NCI-H1092 (cell line): ENCODE measurements around the gene PPIE.
"Not testable (repeated sequence)": the region's sequence is repeated elsewhere in the genome, so short reads cannot be mapped to it uniquely, and the experiment has no call there.

Source experiments
- DNase-seq: peaks from one replicate; lab custom pipeline; 2025; lab: John Stamatoyannopoulos, UW

PPIE gene

DNA sequence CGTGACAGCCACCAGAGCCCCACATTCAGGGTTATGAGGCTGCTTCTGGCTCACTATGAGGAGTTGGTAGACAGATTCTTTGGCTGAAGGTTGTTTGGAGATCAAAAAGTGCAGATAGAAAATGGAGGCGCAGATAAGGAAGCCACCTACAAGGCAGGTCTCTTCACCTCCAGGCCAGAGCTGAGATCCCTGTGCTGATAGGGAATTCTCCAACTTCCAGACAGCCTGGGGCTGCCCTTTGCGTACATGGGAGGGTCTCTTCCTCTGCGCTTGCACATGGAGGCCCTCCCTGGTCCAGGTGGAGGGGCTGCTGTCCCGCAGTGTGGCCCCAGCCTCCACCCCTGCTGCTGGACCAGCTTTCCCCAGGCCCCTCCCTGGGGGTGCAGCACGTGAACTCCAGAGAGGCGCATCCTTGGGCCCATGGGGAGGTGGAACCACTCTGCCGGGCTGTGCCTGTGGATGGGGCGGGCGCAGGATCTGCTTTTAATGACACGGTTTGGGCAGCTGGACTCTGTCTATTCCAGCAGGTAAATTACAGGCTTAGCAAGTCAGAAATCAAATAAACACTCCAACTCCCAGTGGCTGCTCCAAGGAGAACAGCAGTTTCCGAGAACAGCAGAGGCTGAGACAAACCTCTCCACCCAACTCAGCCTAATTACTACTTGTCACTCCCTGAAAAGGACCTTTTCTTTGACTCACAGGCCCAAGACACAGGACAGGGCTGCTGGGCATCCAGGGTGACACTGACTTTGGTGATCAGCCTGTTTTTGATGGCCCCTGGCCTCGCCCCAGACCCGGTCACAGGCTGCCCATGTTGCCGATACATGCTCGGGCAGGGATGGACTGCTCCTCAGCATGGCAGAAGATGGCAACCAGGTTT lies 20.1 kb downstream of the PPIE start:
- DNase-seq = no peak

DNA sequence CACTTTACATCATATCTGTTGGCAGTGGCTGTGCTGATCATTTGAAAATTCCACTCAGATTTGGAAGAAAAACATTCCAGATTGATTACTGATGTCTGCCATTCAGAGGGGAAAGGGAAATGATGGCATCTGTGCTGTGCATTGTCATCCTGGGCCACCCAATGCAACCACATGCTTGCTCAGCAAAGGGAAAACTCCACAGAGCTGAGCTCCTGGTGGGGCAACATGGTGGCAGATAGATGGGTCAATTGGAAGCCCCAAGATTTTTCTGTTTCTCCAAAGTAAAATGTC lies 20.7 kb downstream of the PPIE start:
- no peak for DNase-seq

DNA sequence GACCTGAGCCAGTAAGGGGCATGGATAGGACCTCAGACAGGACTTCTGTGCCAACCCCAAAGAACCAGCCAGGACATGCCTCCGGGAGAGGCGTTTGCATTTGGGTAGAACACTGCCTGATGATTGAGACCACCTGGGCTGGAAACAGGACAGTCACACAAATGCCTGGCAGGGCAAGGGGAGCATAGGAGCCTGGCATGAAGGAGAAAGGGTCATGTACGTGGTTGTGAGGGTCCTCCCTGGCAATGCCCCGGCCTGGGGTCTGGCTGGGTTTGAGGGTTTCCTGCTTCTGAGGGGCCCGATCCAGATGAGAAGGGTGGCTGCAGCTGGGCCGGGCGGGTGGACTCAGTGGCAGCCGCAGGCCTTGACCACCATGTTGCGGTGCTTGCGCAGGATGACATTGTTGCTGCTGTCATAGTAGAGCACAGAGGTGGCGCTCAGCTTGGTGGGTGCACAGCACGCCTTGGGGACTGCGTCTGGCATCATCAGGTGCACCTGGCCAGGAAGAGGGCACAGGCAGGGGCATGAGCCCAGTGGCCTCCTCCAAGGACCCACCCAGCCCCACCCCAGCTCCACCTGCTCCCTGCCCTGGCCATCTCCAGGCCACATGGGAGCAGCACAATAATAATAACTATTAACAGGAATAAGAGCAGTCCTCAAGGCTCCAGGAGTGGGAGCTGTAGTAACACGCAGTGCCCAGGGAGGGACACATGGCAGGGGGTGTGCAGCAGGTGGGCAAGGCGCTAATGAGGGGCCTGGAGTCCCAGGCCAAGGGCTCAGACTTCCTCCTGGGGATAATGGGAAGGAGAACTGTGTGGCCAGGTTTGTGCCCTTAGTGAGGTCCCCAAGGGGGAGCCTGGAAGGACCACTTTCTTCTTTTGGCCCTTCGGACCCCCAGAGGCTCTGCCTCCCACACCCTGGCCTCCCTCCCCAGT lies 21.7 kb downstream of the PPIE start:
- DNase-seq = no peak

- no peak for DNase-seq
Observed at GRCh38 chr1:39761016-39761415, 22.3 kb downstream of the PPIE start.

DNA sequence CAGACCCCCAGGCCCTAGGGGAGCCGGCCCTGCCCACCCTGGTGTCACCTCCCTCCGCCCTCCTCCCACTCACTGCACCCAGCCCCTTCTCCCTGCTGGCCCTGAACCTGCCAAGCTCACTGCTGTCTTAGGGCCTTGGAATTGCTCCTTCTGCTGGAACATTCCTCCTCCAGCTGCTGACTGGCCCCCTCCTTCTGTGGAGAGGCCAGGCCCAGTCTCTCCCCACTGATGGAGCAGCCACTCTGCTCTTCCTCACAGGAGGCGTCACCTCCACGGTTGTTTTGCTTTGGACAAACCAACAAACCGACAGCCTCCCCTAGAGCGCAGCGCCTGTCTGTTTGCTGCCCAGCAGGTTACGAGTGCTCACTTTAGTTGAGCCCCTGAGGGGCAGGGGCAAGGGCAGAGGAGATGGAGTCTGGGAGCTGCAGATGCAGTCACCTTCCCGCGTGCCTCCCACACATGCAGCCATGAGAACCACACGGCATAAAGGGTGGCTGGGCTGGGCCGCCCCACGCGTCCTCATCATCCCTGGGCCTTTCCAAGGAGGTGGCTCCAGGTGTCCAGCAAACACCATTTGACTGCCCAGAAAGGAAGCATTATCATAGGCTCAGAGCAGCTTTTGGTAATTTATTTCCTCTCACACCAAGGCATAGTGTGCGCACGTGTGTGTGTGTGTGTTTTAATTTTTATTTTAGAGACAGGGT lies 23.0 kb downstream of the PPIE start:
- no peak for DNase-seq

DNA sequence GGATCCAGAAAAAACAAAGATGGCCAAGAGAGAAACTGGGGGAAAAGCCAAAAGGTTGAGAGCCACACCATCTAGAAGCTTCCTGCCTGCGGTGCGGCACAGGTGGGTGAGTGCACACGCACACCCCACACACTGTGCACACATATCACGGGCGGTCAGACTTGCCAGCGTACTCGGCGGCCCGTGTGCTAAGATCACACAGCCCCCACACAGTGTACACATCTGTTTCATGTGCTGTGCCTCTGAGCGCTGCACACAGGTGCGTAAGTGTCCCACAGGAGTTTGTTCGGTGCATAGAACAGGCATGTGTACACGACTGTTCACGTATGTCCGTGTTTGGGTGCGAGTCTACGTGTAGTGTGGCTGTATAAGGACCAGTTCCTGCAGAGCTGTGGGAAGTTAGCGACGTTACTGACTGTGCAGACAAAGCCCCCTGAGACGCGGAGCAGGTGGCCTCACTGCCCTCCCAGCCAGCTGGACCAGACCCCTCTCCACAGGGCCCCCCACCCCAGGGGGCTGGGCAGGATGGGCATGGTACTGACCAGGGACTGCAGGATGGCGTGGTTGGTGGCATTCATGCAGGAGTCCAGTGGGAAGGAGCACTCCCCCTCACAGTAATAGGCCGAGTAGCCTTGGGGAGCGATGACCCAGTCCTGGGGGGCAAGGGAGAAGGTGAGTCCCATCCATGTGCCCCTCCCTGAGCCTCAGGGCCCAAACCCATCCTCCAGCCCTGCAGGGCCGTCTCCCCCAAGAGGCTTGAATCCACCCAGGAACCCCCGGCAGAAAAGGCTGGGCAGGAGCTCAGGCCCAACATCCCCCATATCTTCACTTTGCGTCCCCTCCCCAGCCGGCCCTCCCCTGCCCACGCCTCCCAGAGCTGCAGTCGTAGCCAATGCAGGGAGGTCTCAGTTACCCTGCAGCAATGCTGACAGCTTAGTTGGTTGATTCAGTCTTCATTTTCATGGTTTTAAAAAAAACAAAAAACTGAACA lies 24.2 kb downstream of the PPIE start:
- no peak for DNase-seq

GRCh38 chr1:39763619-39764374 lies 25.1 kb downstream of the PPIE start:
- DNase-seq = not testable (repeated sequence)

DNA sequence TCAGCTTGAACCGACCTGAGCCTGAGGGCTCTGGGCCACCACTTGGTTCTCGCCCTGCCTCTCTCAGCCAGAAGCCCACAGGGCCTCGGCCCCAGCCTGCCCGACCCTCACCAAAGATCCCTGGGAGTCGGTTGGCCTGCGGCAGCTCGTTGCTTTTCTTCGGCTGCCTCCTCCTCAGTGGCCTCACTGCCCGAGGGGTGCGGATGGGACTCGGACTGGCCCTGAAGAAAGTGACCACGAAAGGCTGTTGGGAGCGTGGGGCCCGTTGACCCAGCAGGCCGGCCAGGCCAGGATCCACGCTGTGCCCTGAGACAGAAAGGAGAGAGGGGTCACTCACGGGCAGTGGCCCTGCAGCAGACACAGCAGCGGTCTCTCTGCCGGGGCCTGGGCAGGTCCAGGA lies 25.8 kb downstream of the PPIE start:
- not testable (repeated sequence) for DNase-seq

DNA sequence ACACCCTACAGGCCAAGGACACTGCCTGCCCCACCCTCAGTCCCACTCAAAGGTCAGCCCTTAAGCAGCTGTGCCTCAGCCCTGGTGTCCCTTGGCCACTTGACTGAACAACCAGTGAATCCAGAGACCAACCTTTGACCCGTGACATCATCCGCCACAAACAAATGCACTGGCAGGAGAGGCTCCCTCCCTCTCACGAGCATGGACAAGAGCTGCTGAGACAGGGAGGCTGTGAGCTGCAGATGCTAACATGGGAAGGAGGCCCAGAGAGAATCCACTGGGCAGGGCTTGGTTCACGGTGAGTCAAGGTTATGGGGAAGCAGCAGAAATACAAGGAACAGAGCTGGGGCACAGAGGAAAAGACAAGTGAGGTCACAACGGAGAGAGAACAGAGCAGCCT lies 27.8 kb downstream of the PPIE start:
- DNase-seq = not testable (repeated sequence)

DNA sequence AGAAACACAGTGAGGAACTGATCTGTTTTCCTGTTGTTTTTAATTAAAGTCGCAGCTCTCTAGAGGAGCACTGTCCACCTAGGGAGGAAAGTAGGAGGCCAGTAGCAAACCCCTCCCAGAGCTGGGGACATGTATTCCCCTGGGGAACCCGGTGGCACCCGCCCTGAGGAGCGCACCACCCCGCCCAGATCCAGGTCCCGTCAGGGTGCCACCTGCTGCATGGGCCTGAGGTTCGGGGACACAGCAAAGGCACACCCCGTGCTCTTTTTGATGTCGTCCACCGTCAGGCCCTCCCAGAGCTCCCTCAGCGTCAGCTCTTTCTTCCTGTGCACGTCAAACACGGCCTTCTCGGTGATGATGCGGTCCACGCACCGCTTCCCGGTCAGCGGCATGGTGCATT lies 30.8 kb downstream of the PPIE start:
- DNase-seq = not testable (repeated sequence)

GRCh38 chr1:39770100-39771021 lies 31.7 kb downstream of the PPIE start:
- not testable (repeated sequence) for DNase-seq

DNA sequence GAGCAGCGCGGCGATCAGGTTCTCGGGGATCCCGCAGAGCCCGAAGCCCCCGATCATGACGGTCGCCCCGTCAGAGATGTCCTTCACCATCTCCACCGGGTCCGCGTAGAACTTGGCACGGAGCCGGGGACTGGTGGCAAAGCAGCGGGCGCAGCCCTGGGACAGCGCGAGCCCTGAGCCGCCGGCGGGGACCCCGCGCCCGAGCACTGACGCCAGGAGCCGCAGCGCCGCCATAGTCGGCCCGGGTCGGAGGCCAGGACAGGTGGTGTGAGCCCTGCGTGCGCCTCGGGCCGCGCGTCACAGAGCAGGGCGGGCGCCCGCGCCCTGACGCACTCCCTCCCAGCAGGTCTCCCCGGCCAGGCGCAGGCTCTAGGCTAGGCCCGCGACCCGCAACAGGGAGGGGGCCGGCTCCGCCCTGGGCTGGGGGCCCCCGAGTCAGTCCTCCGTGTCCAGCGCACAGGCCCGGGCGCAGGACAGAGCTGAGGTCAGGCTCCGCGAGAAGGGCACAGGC lies 32.4 kb downstream of the PPIE start, which contains the start of gene OXCT2:
OXCT2 (minus strand) TSS at position 327 of the 511 bp plus-strand sequence; CDS start at position 234, 93 bp downstream.
- DNase-seq = not testable (repeated sequence)

DNA sequence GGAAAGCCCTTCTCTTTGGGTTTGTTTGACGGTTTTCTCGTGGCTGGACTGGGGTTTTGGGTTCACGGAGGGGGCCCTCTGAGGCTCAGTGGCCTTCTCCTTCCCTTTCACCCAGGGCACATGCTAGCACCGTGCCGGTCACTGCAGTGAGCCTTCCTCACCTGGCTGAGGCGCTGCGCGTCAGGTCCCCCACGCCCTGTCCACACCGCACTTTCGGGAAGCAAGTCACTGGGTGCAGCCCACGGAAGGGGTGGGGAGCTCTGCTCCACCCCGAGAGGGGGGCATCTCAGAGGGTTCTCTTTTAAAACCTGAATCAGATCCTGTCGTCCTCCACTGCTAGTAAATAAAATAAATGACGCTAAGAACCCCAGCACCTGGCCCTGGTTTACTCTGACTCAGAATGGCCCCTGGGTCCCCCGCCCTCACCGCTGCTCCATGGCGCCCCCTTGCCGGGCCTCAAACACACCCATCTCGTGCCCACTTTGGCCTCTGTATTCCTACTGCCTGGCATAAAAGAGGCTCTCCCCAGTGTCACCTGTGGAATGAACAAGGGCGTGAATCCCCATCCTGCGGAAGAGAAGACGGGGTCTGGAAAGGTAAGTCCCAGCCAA lies 34.8 kb downstream of the PPIE start:
- not testable (repeated sequence) for DNase-seq

GRCh38 chr1:39775141-39775540 lies 36.5 kb downstream of the PPIE start:
- not testable (repeated sequence) for DNase-seq

GRCh38 chr1:39775676-39776399 lies 37.2 kb downstream of the PPIE start:
- not testable (repeated sequence) for DNase-seq

DNA sequence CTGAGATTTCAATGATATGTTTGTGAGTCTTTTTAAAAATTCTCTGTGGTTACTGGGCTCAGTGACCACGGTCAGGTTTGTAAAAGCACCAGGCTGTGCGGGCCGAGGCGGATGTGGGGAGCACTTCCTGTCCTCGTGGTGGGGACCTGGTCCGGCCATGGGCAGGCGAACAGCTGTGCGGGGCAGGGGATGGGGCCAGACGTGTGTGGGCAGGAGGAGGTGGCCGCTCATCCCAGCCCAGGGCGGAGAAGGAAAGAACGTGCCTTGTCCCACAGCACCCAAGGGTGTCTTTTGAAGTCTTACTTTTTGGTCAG lies 37.7 kb downstream of the PPIE start:
- no peak for DNase-seq

DNA sequence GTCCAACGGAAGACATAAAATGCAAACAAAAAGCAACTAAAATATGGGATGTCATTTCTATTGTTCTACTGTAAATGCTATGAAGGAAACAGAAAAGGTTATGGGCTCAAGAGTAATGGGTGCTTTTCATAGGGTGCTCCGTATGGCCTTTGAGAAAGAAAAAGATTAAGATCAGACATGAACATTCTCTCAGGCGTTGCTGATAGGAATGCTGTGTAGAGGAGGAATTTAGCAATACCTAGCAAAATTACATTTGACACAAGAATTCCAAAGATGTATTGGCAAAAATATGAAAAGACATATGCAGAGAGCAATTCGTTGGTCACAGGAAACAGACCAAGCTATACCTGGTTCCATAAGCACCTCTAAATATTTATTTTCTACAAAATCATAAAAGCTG lies 38.2 kb downstream of the PPIE start:
- DNase-seq = no peak

DNA sequence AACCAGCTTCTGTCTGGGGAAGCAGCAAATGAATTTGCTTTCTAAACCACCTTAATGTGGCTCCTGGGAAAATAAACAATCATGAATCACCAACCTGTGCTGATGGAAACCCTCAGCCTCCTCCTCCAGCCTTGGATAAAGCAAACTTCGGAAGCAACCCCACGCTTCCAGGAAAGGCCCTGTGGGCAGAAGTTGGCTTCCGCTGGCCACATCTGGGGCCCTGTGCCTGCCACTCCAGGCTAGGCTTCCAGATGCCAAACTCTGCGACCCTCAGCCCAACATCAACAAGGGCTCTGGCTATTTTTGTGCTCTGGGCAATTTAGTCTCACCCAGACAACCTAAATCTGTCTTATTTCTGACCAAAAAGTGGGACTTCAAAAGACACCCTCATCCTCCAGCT lies 38.6 kb downstream of the PPIE start:
- DNase-seq = no peak
